ENCODE results near the gene EBPL.

The EBPL gene

GRCh38 chr13:49679246-49679645 lies 12.0 kb downstream of the EBPL start:
- H3K36me3 ChIP-seq (ENCODE audit: insufficient read depth), result no peaks in the 10 kb centered on the region
- no peaks in the 10 kb centered on the region; the same call in 1 of the 2 replicates for H3K79me2 ChIP-seq (ENCODE audit: insufficient read depth, low read depth)
- H3K4me3 ChIP-seq (IDR thresholded peaks at IDR 0.05; ENCODE audit: insufficient read depth, low read depth, low read length), result no peak overlapping the region
- no peak overlapping the region for H2AFZ ChIP-seq (ENCODE audit: low read depth)
- H3K4me1 ChIP-seq (ENCODE audit: low read depth, poor library complexity, severe bottlenecking), result no peaks in the 10 kb centered on the region
- no peaks in the 10 kb centered on the region for H4K20me1 ChIP-seq (ENCODE audit: insufficient read depth)
- no peaks in the 10 kb centered on the region for H3K27me3 ChIP-seq (ENCODE audit: insufficient read depth, low read depth)
- H3K9ac ChIP-seq, result no peak overlapping the region
- H3K27ac ChIP-seq, result no peak overlapping the region
- no peak overlapping the region for H3K4me2 ChIP-seq
- TF ChIP-seq CTCF (conservative IDR thresholded peaks at IDR 0.05; ENCODE audit: low read depth, low read length), result no peak

GRCh38 chr13:49678191-49678914 lies 12.9 kb downstream of the EBPL start:
- Histone ChIP-seq H3K36me3 (ENCODE audit: insufficient read depth) (no peaks in the 10 kb centered on the region), H3K27me3 (ENCODE audit: insufficient read depth, low read depth) (no peaks in the 10 kb centered on the region), H3K4me2 (no peak overlapping the region), H3K27ac (no peak overlapping the region), H3K4me1 (ENCODE audit: low read depth, poor library complexity, severe bottlenecking) (no peaks in the 10 kb centered on the region), H4K20me1 (ENCODE audit: insufficient read depth) (no peaks in the 10 kb centered on the region), H3K9ac (no peak overlapping the region), H2AFZ (ENCODE audit: low read depth) (no peak overlapping the region), H3K79me2 (ENCODE audit: insufficient read depth, low read depth) (no peaks in the 10 kb centered on the region; the same call in 1 of the 2 replicates), H3K4me3 (IDR thresholded peaks at IDR 0.05; ENCODE audit: insufficient read depth, low read depth, low read length) (no peak overlapping the region)
- TF ChIP-seq CTCF (conservative IDR thresholded peaks at IDR 0.05; ENCODE audit: low read depth, low read length), result no peak

GRCh38 chr13:49676581-49677298 lies 14.5 kb downstream of the EBPL start:
- Histone ChIP-seq H3K4me3 (IDR thresholded peaks at IDR 0.05; ENCODE audit: insufficient read depth, low read depth, low read length) (no peak overlapping the region), H3K36me3 (ENCODE audit: insufficient read depth) (no peaks in the 10 kb centered on the region), H3K27ac (no peak overlapping the region), H3K4me1 (ENCODE audit: low read depth, poor library complexity, severe bottlenecking) (no peaks in the 10 kb centered on the region), H4K20me1 (ENCODE audit: insufficient read depth) (no peaks in the 10 kb centered on the region), H2AFZ (ENCODE audit: low read depth) (no peak overlapping the region), H3K79me2 (ENCODE audit: insufficient read depth, low read depth) (no peaks in the 10 kb centered on the region; the same call in 1 of the 2 replicates), H3K4me2 (no peak overlapping the region), H3K9ac (no peak overlapping the region), H3K27me3 (ENCODE audit: insufficient read depth, low read depth) (no peaks in the 10 kb centered on the region)
- TF ChIP-seq CTCF (conservative IDR thresholded peaks at IDR 0.05; ENCODE audit: low read depth, low read length), result no peak

- Histone ChIP-seq H3K9ac (no peak overlapping the region), H3K36me3 (ENCODE audit: insufficient read depth) (no peaks in the 10 kb centered on the region), H3K79me2 (ENCODE audit: insufficient read depth, low read depth) (no peaks in the 10 kb centered on the region), H2AFZ (ENCODE audit: low read depth) (no peak overlapping the region), H3K27ac (no peak overlapping the region), H3K27me3 (ENCODE audit: insufficient read depth, low read depth) (no peaks in the 10 kb centered on the region), H3K4me2 (no peak overlapping the region), H3K4me1 (ENCODE audit: low read depth, poor library complexity, severe bottlenecking) (no peaks in the 10 kb centered on the region), H3K4me3 (IDR thresholded peaks at IDR 0.05; ENCODE audit: insufficient read depth, low read depth, low read length) (no peak overlapping the region), H4K20me1 (ENCODE audit: insufficient read depth) (no peaks in the 10 kb centered on the region)
- TF ChIP-seq CTCF (conservative IDR thresholded peaks at IDR 0.05; ENCODE audit: low read depth, low read length), result no peak
Observed at GRCh38 chr13:49670828-49671227, 20.5 kb downstream of the EBPL start.
